GM18951 (cell line): ENCODE measurements around the gene ABCB1.
"Not testable (repeated sequence)": the region's sequence is repeated elsewhere in the genome, so short reads cannot be mapped to it uniquely, and the experiment has no call there.

Source experiments
- POLR2A ChIP-seq: IDR thresholded peaks from 4 replicates; pipeline ENCODE4 v1.6.1; 2011; ENCODE audit warnings: mild to moderate bottlenecking; ENCODE audit not compliant: insufficient read length, insufficient read depth; ENCODE audit errors: extremely low read depth
- in situ Hi-C: fragments of 300-500 bp; cut with MboI; formaldehyde crosslinking; loops from one replicate; pipeline ENCODE4 v1.12.0; 2022; ENCODE audit warnings: low sequenced_read_pairs, mixed read lengths, inconsistent platforms; ENCODE audit not compliant: unreplicated experiment

Gene ABCB1

DNA sequence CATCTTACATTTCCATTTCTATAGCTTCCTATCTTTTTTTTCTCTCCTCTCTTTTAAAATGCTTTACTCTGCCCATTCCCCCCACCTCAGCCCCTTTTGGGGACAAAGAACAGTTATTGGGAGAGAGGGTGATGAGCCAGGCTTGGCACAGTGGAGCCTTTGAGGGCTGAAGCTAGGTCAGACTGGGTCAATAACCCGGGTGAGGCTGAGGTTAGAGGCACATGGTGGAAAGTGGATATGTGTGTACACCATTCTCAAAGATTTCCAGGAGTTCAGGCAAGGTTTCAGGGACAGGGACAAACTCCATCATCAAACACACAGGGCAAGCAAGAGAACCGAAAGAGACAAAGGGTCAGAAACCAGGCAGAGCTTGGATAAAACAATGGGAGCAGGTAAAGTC lies 136.7 kb downstream of the ABCB1 start:
- in situ Hi-C loops, result no loop called here
- TF ChIP-seq POLR2A, result no peak

DNA sequence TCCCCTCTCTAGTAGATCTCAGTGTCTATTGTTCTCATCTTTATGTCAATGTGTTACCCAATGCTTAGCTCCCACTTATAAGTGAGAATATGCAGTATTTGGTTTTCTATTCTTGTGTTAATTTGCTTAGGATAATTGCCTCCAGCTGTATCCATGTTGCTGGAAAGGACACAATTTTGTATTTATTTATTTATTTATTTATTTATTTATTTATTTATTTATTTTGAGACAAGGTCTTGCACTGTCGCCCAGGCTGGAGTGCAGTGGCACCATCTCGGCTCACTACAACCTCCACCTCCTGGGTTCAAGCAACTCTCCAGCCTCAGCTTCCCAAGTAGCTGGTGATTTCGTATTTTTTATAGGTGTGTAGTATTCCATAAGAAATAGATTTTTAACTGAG lies 140.2 kb downstream of the ABCB1 start:
- in situ Hi-C loops, result not testable (repeated sequence)

DNA sequence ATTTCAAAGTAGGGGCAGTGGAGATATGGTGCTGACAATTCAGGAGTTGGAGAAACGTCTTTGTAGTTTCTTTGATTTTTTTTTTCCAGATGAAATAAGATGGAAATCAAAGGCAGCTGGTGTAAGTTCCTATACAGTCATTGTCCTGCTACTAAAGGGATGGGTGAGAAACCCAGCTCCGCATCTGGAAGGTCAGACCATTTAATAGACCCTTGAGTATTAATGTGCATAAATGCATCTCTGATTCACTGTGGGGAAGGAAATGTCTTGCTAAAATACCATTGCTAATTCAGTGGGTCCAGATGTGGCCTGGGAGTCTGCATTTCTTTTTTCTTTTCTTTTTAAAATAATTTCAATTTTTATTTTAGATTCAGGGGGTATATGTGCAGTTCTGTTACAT lies 140.7 kb downstream of the ABCB1 start:
- in situ Hi-C loops, result no loop called here
- no peak for TF ChIP-seq POLR2A

DNA sequence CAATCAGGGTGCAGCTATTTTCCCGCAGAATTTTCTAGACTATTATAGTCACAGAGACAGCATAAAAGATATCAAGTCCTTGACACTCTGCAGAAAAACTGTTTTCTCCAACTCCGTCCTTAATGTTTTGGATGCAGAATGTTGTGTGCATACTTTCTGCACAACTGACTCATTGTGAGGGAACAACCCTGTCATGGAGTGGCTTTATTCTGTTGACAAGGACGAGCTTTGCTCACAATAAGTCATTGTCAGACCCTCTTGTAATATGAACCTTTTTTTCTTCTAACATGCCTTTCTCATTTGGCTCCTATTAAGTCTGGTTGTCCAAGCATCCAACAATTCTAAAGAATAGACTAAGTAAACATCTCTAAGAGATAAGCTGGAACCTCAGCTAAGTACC lies 142.5 kb downstream of the ABCB1 start:
- in situ Hi-C loops, result no loop called here

DNA sequence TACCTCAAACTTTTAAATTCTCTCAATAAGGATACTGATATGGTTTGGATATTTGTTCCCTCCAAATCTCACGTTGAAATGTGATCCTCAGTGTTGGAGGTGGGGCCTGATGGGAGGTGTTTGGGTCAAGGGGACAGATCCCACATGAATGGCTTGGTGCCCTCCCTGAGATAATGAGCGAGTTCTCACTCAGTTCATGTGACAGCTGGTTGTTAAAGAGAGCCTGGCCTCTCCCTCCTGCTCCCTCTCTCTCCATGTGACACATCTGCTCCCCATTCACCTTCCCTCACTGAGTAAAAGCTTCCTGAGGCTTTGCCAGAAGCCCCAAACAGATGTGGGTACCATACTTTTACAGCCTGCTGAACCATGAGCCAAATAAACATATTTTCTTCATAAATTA lies 144.4 kb downstream of the ABCB1 start:
- TF ChIP-seq POLR2A, result no peak
- in situ Hi-C loops, result no loop called here

More for the DNA sequence above, 142.5 kb downstream of the ABCB1 start:
- no peak for TF ChIP-seq POLR2A
